CD4-positive, alpha-beta T cell treated with Interleukin-10 for 1 hour (primary cell): Measurements from ENCODE around the gene ANKMY1.

ENCODE experiments used
- DNase-seq: peaks from one replicate; pipeline ENCODE4 v3.0.0-alpha.2; 2020

ANKMY1 gene

DNA sequence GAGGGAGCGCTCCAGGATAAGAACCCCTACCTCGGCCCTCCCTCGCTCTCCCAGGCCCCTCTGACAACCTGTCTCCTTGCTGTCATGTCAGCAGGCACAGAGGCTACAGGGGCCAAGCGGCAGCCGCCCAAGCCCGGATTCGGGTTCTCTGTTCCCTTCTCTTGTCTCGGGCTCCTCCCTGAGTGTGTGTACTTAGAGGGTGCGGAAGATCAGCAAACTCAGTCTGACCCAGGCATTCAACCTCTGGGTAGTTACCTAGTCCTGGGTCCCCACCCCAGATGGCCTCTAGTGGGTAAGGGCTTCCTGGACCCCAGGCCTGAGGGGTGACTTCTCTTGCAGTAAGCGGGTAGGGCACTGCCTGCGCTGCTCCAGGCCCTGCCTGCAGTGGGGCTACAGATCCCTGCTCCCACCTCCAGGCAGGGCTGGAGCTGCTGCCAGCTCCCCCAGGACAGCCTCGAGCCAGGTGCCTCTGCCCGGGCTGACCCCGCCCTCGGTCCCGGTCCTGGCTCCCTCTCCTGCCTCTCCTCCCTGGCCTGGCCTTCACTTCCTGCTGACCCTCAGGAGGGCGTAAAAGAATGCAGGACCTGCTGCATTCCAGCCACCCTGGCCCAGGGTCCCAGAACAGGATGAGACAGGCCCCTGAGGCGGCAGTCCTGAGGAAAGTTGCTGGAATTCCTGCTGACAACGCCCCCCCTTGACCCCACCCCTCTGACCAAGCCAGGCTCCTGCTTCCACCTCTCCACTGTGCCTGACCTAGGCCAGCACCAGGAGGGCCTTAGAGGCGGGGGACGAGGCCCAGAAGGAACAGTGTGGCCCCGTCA, 100.4 kb downstream of the ANKMY1 start:
- DNase-seq = no peak

DNA sequence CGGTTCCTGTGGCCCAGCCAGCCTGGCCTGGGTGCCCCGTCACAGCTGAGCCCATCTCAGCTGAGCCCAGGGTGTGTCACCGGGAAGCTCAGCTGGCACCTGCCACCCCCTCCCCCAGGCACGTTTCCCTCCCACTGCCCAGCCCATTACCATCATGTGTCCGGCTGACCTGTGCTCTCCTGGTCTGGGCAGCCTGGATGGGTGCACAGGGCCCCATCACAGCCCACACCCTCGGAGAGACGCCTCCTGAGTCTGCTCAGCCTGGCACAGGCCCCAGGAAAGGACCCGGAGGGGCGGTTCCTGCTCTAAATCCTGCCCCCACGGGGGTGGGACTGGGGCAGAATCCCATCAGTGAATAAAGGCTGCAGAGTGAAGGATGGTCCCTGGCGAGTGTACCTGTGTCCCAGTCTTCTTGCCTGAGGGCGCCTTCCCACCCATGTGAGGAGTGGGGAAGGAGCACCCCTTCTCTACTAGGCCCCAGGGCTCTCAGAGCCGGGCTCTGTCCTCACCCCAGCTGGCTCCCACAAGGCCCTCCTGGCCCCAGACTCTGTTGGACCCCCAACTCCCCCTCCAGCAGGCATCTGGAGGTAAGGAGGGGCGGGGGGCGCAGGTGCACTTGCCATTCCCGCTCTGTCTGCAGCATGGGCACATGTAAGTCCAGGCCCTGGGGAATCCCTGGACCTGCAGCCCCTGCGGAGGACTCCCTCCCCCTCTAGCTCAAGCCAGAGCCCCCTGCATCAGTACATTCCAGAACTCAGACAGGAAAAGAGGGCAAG, 101.2 kb downstream of the ANKMY1 start:
- no peak for DNase-seq

DNA sequence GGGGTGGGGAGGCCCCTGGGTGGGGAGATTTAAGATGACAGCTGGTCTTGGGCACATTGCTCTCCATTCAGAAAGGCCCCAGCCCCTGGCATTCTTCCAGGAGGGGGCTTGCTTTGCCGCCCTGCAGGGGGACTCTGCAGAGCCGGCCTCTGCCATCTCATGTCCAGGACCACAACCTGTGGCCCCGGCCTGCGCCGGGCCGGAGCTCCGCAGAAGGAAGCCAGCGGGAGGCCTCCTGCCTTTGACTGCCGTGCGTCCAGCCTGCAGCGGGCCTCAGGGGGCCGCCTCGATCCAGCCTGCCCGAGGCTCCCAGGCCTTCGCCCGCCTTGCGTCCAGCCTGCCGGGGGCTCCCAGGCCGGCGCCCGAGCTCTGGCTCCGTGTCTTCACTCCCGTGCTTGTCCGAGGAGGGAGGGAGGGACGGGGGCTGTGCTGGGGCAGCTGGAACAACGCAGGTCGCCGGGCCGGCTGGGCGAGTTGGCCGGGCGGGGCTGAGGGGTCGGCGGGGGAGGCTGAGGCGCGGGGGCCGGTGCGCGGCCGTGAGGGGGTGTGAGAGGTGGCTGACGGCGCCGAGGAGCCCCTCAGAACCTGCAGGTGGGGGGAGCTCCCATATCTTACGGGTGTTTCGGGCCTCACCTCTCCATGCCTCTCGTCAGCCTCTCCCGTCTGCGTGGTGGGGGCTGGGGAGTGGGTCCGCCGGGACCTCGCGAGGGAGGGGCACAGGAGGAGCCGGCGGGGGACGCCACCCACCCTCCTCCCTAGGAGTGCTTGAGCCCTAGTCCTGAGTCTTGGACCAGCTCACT, 101.9 kb downstream of the ANKMY1 start:
- no peak for DNase-seq

DNA sequence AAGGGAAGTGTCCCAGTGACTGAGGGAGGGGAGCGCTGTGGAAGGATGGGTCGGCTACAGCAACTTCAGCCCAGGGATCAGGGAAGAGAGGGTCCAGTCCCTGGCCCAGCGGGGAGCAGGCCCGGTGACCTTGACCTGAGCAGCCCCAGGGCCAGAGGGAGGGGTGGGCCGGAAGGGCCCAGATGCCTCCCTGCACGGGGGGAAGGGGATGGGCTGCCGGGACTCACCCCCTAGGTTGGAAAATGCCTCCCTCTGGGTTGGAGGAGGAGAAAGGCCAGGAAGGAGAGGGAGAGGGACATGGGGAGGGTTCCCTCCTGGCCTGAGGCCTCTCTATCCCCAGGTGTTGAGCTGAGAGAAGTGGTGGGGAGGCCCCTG, 102.5 kb downstream of the ANKMY1 start:
- no peak for DNase-seq

DNA sequence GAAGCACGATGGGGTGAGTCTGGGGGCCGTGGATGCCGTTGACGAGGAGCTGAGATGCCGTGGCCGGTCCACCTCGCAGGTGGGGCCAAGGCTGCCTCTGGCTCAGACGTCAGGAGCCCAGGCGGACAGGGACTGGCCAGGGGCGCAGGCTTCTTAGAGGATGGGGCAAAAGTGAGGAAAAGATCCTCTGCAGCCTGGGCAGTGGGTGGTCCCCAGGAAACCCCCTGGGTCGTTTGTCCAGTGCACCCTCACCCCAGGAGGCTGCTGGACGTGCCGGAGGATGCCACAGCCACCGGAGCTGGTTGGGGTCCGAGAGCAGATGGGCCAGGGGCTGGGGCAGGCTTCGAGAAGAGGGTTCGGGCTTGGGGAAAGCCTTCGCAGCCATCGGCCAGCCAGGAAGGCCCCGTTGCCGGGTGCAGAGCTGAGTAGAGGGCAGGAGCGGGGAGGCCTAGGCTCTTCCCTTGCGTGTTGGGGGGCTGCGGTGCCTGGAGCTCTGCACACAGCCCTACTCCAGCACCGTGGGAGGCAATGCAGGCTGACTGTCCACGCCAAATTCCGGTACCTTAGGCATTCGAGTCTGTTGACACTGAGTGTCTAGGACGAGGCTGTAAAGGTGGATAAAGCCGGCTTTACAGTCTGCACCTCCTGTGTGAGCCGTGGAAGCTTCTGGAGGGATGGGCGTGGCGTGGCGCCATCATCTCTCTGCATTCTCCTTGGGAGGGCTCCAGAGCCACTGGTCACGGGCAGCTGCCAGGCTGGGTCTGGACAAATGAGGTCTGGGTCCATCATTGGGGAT, 103.5 kb downstream of the ANKMY1 start:
- no peak for DNase-seq

DNA sequence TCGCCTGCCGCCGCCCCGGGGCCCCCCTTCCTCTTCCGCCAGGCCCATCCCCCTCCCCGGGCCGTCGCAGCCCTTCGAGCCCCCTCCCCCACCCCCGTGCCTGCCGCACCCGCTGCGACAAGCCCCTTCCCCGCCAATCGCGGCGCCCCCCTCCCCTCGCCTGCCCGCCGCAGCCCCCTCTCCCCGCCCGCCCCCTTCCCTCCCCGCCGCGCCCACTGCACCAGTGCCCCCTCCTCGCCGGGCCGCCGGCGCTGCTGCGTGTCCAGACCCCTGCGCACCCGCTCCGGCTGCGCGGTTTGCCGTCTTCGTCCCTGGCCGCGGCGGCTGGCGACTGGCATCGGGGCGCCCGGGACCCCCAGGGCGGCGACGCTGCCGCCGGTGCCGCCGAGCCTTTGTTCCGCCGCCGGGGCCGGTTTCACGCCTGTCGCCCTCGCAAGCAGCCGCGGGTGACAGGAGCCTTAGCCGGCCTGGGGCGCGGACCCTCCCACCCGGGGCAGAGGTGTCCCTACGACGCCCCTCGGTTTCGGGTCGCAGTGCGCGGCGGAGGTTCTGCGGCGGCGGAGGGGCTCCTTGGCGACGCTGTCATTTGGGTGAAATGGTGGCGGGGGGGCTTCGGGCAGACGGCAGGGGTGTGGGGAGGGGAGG, 104.2 kb downstream of the ANKMY1 start:
- no peak for DNase-seq

DNA sequence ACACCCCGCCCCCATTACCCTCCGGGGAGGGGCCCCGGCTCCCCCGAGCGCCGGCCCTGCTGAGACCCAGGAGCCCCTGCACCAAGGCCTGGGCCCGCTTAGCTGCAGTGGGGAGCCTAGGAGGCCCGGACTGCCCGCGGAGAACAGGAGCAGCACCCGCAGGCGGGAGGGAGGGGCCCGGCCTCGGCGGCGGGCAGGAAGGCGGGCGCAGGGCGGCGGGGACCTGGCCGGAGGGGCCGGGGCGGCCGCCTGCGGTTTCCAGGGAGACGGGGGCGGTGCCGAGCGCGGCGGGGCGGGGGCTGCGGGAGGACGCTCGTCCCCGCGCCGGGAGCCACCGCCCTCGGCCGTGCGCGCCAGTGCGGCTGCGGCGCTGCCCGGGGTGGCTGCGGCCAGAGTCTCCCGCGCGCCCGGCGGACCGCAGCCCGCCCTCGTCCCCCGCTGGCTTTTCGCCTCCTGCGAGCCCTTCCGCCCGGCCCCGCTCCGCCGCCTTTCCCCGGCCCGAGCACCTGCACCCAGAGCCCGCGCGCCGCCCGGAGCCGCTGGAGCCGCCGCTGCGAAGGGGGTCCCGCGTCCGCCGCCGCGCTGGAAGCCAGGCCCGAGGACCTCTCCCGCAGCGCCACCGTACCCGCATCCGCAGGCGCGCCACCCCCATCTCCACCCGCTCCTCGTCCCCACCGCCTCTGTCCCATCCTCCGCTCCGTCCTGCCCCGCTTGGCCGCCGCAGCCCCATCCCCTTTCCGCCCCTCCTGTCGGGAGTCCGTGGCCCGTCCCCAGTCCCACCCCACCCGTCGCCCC, 105.1 kb downstream of the ANKMY1 start:
- DNase-seq = no peak

DNA sequence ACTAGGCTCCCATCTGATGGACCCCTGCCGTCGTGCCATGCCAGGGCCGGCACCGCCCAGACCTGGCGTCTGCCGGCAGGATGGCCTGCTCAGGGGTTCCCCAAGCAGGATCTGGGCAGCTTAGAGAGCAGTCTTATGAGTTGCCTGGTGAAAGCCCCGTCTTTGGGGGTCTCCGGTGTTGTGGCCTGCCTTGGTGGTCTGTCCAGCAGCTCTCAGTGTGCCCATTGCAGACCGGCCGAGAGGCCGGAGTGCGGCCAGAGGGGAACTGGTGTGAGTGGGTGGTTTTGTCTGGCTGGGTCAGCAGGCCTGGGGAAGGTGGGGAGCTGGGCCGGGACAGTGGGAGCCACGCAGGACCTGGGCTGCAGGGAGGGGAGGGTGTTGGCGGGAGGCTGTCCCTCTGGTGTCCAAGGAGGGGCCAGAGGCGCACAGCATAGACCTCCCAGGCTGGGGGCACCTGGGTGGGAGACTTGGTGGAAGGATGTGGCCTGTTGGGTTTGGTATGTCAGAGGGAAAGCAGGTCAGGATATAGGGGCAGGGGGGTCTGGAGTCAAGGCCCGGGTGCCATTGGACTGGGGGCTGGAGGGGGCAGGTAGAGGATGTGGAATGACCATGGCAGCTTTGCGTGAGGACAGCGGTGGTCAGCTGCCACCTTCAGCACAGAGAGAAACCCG, 105.9 kb downstream of the ANKMY1 start:
- DNase-seq = no peak

DNA sequence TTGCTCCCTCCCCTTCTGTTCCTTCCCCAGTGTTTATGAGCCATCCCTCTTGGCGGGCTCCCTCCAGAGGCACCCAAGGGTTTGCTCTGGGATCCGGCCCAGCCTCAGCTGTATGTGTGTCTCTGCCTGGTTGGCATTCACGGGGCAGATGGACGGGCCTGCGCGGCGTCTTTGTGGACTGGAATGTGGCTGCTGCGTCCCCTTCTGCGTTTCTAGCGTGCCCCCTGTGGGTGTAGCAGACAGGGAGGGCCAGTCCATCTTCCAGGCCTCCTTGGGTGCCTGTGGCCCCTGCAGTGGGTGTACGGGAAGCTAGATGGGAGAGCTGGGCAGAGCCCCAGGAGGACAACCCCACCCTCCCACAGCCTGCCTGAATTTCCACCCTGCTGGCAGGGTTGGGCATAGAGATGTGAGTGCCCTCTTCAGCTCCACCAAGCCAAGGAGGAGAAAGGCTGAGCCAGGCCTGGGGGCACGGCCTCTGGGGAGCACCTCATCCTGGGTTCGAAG, 106.6 kb downstream of the ANKMY1 start:
- DNase-seq = no peak

DNA sequence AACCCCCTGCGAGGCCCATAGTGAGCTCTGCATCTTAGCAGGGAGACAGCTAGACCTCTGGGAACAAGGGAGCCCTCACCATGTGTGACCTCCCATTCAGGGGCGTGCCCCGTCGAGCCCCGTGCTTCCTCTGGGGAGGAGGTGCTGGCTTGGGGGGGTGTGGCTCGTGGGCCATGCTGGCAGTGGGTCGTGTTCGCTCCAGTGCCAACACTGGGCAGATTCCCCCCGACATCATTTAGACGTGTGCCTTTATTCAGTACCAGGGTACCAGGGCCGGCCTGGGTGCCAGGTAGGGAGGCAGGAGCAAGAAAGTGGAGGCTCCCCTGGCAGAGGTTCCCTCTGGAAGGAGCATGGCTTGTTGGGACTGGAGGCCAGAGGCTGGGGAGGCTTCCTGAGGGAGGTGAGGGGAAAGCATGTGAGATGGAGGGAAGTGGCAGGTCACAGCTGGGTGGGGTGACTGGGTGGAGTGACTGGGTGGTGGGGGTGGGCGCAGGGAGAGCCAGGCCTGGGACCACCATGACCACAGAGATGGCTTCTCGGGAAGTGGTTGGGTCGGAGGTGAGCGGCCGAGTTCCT, 107.2 kb downstream of the ANKMY1 start:
- no peak for DNase-seq

DNA sequence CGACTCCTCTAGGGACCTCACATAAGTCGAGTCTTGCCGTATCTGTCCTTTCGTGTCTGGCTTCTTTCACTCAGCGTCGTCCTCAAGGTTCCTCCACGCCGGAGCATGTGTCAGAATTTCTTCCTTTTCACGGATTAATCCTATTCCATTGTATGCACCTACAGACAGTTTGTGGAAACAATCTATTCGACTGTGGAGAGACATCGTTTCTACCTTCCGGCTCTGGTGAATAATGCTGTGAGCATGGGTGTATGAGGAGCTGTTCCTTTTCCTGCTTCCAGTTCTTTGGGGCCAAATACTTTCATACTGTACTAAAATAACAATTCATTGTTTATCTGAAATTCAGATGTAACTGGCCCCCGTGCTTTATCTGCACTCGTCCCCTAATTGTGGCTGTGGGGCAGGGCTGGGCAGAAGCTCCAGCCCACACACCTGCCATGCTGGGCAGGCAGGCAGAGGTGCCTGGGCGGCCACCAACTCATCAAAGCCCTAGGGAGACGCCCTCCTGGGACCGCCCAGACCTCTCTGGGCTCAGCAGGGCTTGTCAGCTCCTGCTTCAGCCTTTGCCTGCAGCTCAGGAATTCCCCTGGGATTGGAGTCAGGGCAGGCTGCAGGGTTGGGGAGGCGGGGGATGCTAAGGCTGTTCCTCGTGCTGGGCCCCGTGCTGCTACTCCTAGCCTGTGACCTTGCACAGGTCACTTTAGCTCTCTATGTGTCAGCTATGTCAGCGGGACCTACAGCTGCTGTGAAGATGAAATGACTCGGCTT, 107.8 kb downstream of the ANKMY1 start:
- DNase-seq = no peak

DNA sequence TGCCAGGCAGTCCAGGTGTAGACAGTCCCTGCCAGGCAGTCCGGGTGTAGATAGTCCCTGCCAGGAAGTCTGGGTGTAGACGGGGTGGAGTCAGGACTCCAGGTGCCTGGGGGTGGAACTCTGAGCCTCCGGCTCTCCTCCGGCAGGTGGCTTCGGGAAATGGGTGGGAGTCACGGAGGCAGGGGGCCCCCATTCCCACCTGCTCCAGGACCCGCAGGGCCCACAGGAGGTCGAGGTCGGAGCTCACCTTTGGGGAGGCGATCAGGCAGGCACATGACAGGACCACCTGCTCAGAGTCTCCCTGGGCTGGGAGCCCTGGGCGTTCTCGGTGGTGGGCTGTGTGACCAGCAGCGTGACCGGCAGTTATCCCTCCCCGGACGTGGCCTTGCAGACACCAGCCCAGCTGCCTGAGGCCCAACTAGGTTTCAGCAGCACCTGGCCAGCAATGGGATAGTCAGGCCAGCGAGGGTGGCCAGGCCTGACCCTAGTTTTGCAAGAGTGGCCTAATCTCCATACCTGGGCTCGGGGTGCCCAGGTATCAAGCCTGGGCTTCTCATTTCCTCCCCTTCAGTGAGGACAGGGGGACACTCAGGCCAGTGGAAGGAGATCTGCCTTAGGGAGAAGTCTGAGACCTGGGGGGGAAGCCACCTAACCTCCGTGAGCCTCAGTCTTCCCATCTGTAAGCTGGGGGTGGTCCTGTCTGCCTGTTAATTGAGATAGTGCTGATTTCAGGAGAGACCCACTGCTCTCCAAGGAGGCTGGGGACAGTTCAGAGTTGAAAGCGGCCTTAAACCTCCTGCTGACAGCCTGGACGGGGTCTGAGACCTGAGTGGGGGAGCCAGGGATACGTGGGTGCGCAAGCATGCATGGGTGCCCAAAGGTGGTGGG, 109.2 kb downstream of the ANKMY1 start:
- no peak for DNase-seq

DNA sequence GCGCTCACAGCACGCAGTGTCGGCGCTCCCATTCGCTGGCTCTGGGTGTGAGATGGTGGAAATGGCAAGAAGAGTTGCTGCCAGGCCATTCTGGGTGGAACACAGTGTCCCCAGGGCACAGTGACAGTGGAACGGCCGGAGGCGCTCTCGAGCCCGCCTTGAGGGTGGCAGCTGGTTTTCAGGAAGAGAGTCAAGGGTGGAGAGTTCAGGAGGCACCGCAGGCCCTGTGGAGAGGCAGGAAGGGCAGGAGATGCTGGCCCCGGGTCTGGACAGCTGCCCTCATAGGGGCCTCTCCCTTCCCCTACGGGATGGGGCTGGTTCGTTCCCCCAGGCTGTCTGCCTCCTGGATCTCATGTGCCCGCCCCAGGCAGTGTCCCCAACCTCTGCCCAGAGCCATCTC, 109.9 kb downstream of the ANKMY1 start:
- no peak for DNase-seq

DNA sequence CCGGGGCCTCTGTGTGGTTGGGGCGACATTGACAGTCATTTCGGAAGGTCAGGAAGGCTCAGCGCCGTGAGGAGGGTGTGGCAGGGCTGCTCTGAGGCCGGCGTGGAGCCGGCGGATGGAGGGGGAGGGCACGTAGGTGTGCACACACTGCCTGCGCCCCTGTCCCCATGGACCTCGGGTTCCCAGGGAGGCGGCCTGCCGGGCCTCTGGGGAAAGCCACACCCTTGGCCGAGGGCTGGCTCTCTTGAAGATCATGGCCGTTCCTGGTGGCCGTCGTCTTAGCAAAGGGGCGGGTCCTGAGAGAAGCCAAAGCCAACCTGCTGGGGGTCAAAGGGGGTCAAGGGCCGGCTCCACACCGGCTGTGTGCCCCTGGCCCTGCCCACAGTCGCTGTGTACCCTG, 110.5 kb downstream of the ANKMY1 start:
- no peak for DNase-seq

DNA sequence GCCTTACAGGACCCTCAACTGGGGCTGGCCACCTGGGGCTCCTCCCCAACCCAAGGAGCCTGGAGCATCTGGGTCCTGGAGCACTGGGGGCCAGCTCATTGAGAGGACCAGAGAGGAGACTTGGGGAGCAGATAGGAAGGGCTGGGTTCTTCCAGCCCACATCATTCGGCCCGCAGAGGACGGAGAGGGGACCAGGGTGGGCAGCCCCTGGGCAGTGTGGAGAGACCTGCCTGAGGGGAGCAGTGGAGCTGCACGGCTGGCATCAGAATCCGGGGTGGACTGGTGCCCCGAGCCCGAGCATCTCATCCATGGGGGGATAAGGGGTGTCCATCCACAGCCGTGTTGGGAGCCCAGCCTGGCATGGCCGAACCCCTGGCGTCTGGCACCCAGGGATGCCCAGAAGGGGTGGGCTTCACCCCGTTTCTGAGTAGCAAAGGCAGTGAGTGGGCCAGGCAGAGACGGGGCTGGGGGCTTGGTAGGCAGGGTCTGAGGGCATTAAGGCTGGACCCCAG, 111.1 kb downstream of the ANKMY1 start:
- DNase-seq = no peak

DNA sequence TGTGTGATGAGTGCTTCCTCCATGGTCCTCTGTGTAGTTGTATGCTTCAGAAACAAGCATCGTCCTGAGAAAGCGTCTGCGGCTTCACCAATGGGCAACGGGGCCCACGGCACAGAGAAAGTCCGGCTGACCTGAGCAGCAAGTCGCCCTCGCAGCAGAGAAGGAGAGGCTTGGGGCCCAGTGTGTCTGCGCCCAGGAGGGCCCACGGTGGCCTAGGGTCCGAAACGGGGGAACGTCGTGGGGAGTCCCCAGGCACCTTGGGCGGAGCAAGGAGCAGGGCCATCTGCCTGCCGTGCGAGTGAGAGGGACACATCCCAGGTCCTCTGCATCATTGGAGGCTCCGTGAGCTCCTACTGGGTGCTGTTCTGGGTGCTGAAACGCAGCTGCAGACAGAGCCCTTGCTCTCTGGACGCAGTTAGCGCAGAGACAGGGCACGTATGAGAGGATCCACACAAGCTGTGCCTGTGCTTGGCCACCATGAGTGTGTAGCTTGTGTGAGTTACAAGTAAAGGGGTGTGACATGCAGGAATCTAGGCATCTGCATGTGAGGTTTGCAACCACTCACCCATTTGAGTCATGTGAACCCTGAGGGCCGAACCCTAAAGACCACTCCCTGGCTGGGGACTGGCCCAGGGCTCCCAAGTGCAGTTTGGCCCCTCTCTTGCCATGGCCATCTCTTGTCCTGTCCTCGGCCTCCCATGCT, 111.7 kb downstream of the ANKMY1 start:
- DNase-seq = no peak

DNA sequence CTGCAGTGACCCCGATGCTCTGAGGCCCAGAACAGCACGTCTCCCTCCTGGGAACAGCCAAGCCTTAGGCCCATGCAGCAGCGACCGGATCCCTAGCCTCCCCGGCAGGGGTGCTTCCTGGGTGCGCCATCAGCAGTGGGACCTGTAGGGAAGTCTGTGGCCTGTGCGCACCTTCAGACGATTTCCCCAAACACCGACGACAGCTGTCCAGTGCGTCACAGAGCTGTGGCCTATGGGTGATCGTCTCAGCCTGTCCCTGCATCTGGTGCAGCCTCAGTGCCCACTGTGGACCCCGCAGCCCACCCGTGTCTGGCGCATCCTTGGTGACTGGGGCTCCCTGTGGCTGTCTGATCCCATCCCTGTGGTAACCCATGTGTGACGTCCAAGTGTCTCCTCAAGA, 113.3 kb downstream of the ANKMY1 start:
- DNase-seq = no peak
